DOHH2 (cell line): ENCODE measurements around the gene IQCF2.

ENCODE experiments used
- CTCF ChIP-seq: fragments of 200-600 bp; sonication (generic); IDR thresholded peaks from one replicate; pipeline ENCODE4 v1.5.1; 2014; ENCODE audit warnings: antibody characterized with exemption, mild to moderate bottlenecking, low read depth, low read length; ENCODE audit not compliant: poor library complexity, severe bottlenecking
- EZH2phosphoT487 ChIP-seq: fragments of 200-600 bp; sonication (generic); IDR thresholded peaks from 2 replicates; pipeline ENCODE4 v1.6.1; 2017; ENCODE audit warnings: borderline replicate concordance, mild to moderate bottlenecking, antibody characterized with exemption, low read length, moderate library complexity, mixed read lengths

DNA sequence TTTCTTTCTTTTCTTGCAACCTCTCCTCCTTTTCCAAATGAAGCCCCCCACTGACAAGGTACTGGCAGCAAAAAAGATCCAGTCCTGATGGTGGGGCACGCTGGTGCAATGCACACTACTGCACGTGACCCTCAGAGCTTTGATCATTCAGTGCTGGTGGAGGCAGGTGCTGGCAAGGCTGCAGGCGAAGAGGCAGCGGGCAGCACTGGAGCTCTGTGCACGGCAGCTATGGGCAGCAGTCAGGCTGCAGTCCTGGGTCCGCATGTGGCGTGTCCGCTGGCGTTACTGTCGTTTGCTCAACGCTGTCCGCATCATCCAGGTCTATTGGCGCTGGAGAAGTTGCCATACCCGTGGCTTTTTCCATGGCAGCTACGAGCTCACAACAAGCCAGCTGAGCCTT lies 42.3 kb upstream of the IQCF2 start:
- no peak for TF ChIP-seq CTCF
- TF ChIP-seq EZH2phosphoT487: no peak
